ENCODE results near the gene C1orf232. TPM values are rescaled to one million over a fixed set of nuclear protein-coding genes. Genes with fewer than 3 reads are reported as not detected.

The C1orf232 gene
- total RNA-seq, 1 donor from 2014 or later: not detected

GRCh38 chr1:26203642-26204318, 35.0 kb upstream of the C1orf232 start:
- no peaks in the 10 kb centered on the region for H3K9me3 ChIP-seq (replicated peaks)
- no peak overlapping the region for H3K27ac ChIP-seq (replicated peaks)
- no peak overlapping the region for H3K4me3 ChIP-seq
- intact Hi-C loops (cut with micrococcal nuclease): no loop called here
- H3K27me3 ChIP-seq (ENCODE audit: low read depth): no peaks in the 10 kb centered on the region
- no peak for DNase-seq
- TF ChIP-seq, protein P1, sequence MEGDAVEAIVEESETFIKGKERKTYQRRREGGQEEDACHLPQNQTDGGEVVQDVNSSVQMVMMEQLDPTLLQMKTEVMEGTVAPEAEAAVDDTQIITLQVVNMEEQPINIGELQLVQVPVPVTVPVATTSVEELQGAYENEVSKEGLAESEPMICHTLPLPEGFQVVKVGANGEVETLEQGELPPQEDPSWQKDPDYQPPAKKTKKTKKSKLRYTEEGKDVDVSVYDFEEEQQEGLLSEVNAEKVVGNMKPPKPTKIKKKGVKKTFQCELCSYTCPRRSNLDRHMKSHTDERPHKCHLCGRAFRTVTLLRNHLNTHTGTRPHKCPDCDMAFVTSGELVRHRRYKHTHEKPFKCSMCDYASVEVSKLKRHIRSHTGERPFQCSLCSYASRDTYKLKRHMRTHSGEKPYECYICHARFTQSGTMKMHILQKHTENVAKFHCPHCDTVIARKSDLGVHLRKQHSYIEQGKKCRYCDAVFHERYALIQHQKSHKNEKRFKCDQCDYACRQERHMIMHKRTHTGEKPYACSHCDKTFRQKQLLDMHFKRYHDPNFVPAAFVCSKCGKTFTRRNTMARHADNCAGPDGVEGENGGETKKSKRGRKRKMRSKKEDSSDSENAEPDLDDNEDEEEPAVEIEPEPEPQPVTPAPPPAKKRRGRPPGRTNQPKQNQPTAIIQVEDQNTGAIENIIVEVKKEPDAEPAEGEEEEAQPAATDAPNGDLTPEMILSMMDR (IDR thresholded peaks at IDR 0.05; ENCODE audit: borderline replicate concordance): no peak
- peaks cover 13% of the 10 kb centered on the region for H3K4me1 ChIP-seq
- no peaks in the 10 kb centered on the region for H3K36me3 ChIP-seq

- H3K36me3 ChIP-seq: no peaks in the 10 kb centered on the region
- TF ChIP-seq, protein P1 (IDR thresholded peaks at IDR 0.05; ENCODE audit: borderline replicate concordance): no peak
- H3K4me1 ChIP-seq: peaks cover 13% of the 10 kb centered on the region
- H3K27ac ChIP-seq (replicated peaks): no peak overlapping the region
- no peak overlapping the region for H3K4me3 ChIP-seq
- no peaks in the 10 kb centered on the region for H3K9me3 ChIP-seq (replicated peaks)
- intact Hi-C loops (cut with micrococcal nuclease): no loop called here
- DNase-seq: no peak
- peaks cover 11% of the 10 kb centered on the region for H3K27me3 ChIP-seq (ENCODE audit: low read depth)
Measured at GRCh38 chr1:26200413-26200812, 31.6 kb upstream of the C1orf232 start.

DNA sequence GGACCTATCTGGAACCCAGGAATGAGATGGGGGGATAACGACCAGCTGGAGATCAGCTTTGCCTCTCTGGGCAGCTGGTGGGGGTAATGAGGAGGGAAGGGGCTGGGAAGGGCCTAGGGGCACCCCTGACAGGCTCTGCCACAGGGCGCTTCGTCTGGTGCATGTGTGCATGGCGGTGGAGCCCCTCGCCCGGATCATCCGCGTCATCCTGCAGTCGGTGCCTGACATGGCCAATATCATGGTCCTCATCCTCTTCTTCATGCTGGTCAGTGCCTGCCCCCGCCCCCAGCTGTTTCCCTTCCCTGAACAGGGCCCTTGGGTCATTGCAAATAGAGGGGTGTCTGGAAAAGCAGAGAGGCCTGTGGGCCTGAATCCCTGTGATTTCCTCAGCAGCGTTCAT, 29.1 kb upstream of the C1orf232 start:
- DNase-seq: no peak
- Histone ChIP-seq H3K36me3 (no peaks in the 10 kb centered on the region), H3K27ac (replicated peaks) (no peak overlapping the region), H3K4me3 (no peak overlapping the region), H3K4me1 (peaks cover 13% of the 10 kb centered on the region), H3K27me3 (ENCODE audit: low read depth) (peaks cover 11% of the 10 kb centered on the region), H3K9me3 (replicated peaks) (no peaks in the 10 kb centered on the region)
- TF ChIP-seq, protein P1 (IDR thresholded peaks at IDR 0.05; ENCODE audit: borderline replicate concordance): no peak
- intact Hi-C loops (cut with micrococcal nuclease): no loop called here

- Histone ChIP-seq H3K36me3 (no peaks in the 10 kb centered on the region), H3K27ac (replicated peaks) (no peak overlapping the region), H3K4me1 (peaks cover 13% of the 10 kb centered on the region), H3K9me3 (replicated peaks) (no peaks in the 10 kb centered on the region), H3K4me3 (no peak overlapping the region), H3K27me3 (ENCODE audit: low read depth) (peaks cover 11% of the 10 kb centered on the region)
- intact Hi-C loops (cut with micrococcal nuclease): no loop called here
- TF ChIP-seq, protein P1 (IDR thresholded peaks at IDR 0.05; ENCODE audit: borderline replicate concordance): no peak
- DNase-seq: no peak
Measured at GRCh38 chr1:26197301-26197700, 28.5 kb upstream of the C1orf232 start.

- Histone ChIP-seq H3K27ac (replicated peaks) (no peak overlapping the region), H3K27me3 (ENCODE audit: low read depth) (peaks cover 11% of the 10 kb centered on the region), H3K9me3 (replicated peaks) (no peaks in the 10 kb centered on the region), H3K36me3 (no peaks in the 10 kb centered on the region), H3K4me1 (peaks cover under 1% of the 10 kb centered on the region), H3K4me3 (no peak overlapping the region)
- intact Hi-C loops (cut with micrococcal nuclease): no loop called here
- TF ChIP-seq, protein P1 (IDR thresholded peaks at IDR 0.05; ENCODE audit: borderline replicate concordance): no peak
- DNase-seq: no peak
Measured at GRCh38 chr1:26195805-26196204, 27.0 kb upstream of the C1orf232 start.
